MCF 10A (cell line): ENCODE results near the gene ZNF527. TPM values are rescaled to one million over a fixed set of nuclear protein-coding genes. Genes with fewer than 3 reads are reported as not detected.

Experiments
- Bru-seq: library from RNA; stranded (reverse); fragments of 400-500 nt; gene quantifications from one replicate; lab custom pipeline; 2021; lab: Mats Ljungman, UMichigan
- BruChase-seq, 2 experiments: library from RNA; stranded (reverse); fragments of 400-500 nt; gene quantifications; one replicate each; lab custom pipeline; 2021; lab: Mats Ljungman, UMichigan
- BruUV-seq: library from RNA; stranded (reverse); fragments of 400-500 nt; replicated peaks from 2 replicates; lab custom pipeline; 2021; lab: Mats Ljungman, UMichigan
- CTCF ChIA-PET: fragments of 300-600 bp; sonication (Branson Sonifier 250); formaldehyde crosslinking; extraction: SDS; loops from one replicate; lab custom pipeline; 2021; ENCODE audit warnings: antibody characterized with exemption, inconsistent platforms; lab: Yijun Ruan, JAX
- POLR2A ChIA-PET: fragments of 300-600, 350-650 bp; sonication (Branson Sonifier 250); formaldehyde crosslinking; extraction: SDS; loops from one replicate; lab custom pipeline; 2020; ENCODE audit warnings: antibody characterized with exemption, inconsistent platforms; lab: Yijun Ruan, JAX
- DNase-seq: peaks from one replicate; pipeline ENCODE4 v3.0.0-alpha.2; 2018; ENCODE audit not compliant: unreplicated experiment
- H3K27ac Mint-ChIP-seq: one replicate; pipeline ENCODE4 v1.8.0; 2022; ENCODE audit warnings: mild to moderate bottlenecking, low read depth, mixed read lengths; ENCODE audit not compliant: unreplicated experiment
- H3K27me3 Mint-ChIP-seq: one replicate; pipeline ENCODE4 v1.8.0; 2022; ENCODE audit warnings: mixed read lengths; ENCODE audit not compliant: insufficient read depth, unreplicated experiment
- H3K36me3 Mint-ChIP-seq: one replicate; pipeline ENCODE4 v1.8.0; 2022; ENCODE audit warnings: mild to moderate bottlenecking, moderate library complexity, mixed read lengths; ENCODE audit not compliant: insufficient read depth, unreplicated experiment
- H3K4me1 Mint-ChIP-seq: one replicate; pipeline ENCODE4 v1.8.0; 2022; ENCODE audit warnings: mixed read lengths; ENCODE audit not compliant: insufficient read depth, unreplicated experiment
- H3K4me3 Mint-ChIP-seq: one replicate; pipeline ENCODE4 v1.8.0; 2022; ENCODE audit warnings: mild to moderate bottlenecking, moderate library complexity, mixed read lengths; ENCODE audit not compliant: unreplicated experiment
- H3K9me3 Mint-ChIP-seq: one replicate; pipeline ENCODE4 v1.8.0; 2022; ENCODE audit warnings: mixed read lengths; ENCODE audit not compliant: unreplicated experiment
- CTCF ChIP-seq: fragments of 200-600 bp; IDR thresholded peaks from one replicate; pipeline ENCODE4 v1.8.0; 2022; ENCODE audit warnings: antibody characterized with exemption, mild to moderate bottlenecking; ENCODE audit not compliant: unreplicated experiment
- intact Hi-C: fragments of 100-400 bp; cut with micrococcal nuclease; formaldehyde crosslinking; loops from 2 replicates; pipeline ENCODE4 v1.14.1; 2022
- long read RNA-seq: library from polyadenylated mRNA; stranded (forward); transcript quantifications from one replicate; pipeline ENCODE4 v2.0.0, GENCODE V29; 2022
- total RNA-seq: library from RNA; stranded (reverse); gene quantifications from 2 replicates; pipeline ENCODE4 v1.2.3, GENCODE V29; 2022

Gene ZNF527
- 4.3 and 5.0 TPM in 2 replicates for total RNA-seq
- Bru-seq, nascent RNA = percentile 57 among the genes with signal in this experiment
- BruChase-seq, experiment 1, labeled RNA remaining after a 6-hour chase = percentile 55 among the genes with signal in this experiment
- percentile 60 among the genes with signal in this experiment for BruChase-seq, experiment 2, labeled RNA remaining after a 2-hour chase
- long read RNA-seq, transcript ZNF527-202 (5 exons, 2,828 nt) = major isoform, 5 of 9 reads
- long read RNA-seq, partial matches to known transcripts = 1 of 9 reads
- long read RNA-seq, other reads (novel, unspliced or antisense) = 1 of 9 reads

GRCh38 chr19:37370880-37371661, at the start of gene ZNF527:
Gene ZNF527, plus strand, starts transcription at chr19:37371099. Its CDS starts 3,100 bp downstream, at chr19:37374199.
- H3K36me3 Mint-ChIP-seq = peaks cover 4% of the 10 kb centered on the region
- TSS peak; percentile 53 for BruUV-seq
- peak; percentile 95 for DNase-seq
- peaks cover 7% of the 10 kb centered on the region for H3K9me3 Mint-ChIP-seq
- ChIA-PET POLR2A (interaction anchor here (0.7 to 2.4 kb wide), 20 partner anchors 10 to 952 kb away, joined by 3 to 24 read pairs (median 4); partner anchors contain the start of genes ZFP30, ZNF420, ZNF529 and ZNF540), CTCF (interaction anchor here (0.6 to 1.1 kb wide), 3 partner anchors 13 to 521 kb away, joined by 3 read pairs; partner anchors contain the start of gene ZNF345)
- TF ChIP-seq CTCF = no peak
- intact Hi-C loops = no loop called here
- H3K4me1 Mint-ChIP-seq = peaks cover 16% of the 10 kb centered on the region
- peak within 1 kb of the TSS; percentile 84 for H3K4me3 Mint-ChIP-seq
- H3K27ac Mint-ChIP-seq = peak within 1 kb of the TSS; percentile 88
- no peaks in the 10 kb centered on the region for H3K27me3 Mint-ChIP-seq

GRCh38 chr19:37329686-37330085, 41.2 kb upstream of the ZNF527 start:
- peaks cover 58% of the 10 kb centered on the region for H3K36me3 Mint-ChIP-seq
- H3K9me3 Mint-ChIP-seq = no peaks in the 10 kb centered on the region
- no peaks in the 10 kb centered on the region for H3K4me1 Mint-ChIP-seq
- BruUV-seq = no TSS peak
- ChIA-PET CTCF (no interaction called here), POLR2A (interaction anchor here (1.0 kb wide), 1 partner anchor 41 kb away, joined by 3 read pairs; the partner anchor contains the start of gene ZNF527)
- no peak overlapping the region for H3K27ac Mint-ChIP-seq
- H3K27me3 Mint-ChIP-seq = no peaks in the 10 kb centered on the region
- intact Hi-C loops = no loop called here
- DNase-seq = peak; percentile 20
- TF ChIP-seq CTCF = peak; percentile 26
- H3K4me3 Mint-ChIP-seq = no peak overlapping the region

- Mint-ChIP-seq H3K27me3 (no peaks in the 10 kb centered on the region), H3K4me1 (no peaks in the 10 kb centered on the region), H3K27ac (no peak overlapping the region), H3K9me3 (no peaks in the 10 kb centered on the region), H3K36me3 (peaks cover 27% of the 10 kb centered on the region), H3K4me3 (no peak overlapping the region)
- intact Hi-C loops = no loop called here
- BruUV-seq = no TSS peak
- no peak for TF ChIP-seq CTCF
- DNase-seq = no peak
- ChIA-PET CTCF (no interaction called here), POLR2A (no interaction called here)
Measured at GRCh38 chr19:37332839-37333238, 38.1 kb upstream of the ZNF527 start.

GRCh38 chr19:37333457-37333856, 37.4 kb upstream of the ZNF527 start:
- no peak overlapping the region for H3K4me3 Mint-ChIP-seq
- no peaks in the 10 kb centered on the region for H3K9me3 Mint-ChIP-seq
- no peaks in the 10 kb centered on the region for H3K4me1 Mint-ChIP-seq

More at GRCh38 chr19:37333457-37333856, 37.4 kb upstream of the ZNF527 start:
- no peak for TF ChIP-seq CTCF
- no peak for DNase-seq
- POLR2A ChIA-PET = no interaction called here
- CTCF ChIA-PET = no interaction called here
- Mint-ChIP-seq H3K27me3 (no peaks in the 10 kb centered on the region), H3K36me3 (peaks cover 21% of the 10 kb centered on the region), H3K27ac (no peak overlapping the region)
- intact Hi-C loops = no loop called here
- BruUV-seq = no TSS peak
